K562 (cell line): ENCODE results near the gene AKT2. TPM values are rescaled to one million over a fixed set of nuclear protein-coding genes. Genes with fewer than 3 reads are reported as not detected.
A peak's percentile ranks its signal among the peaks of the same experiment; 100 is the strongest.

Source experiments
- ATAC-seq: fragments of 200-7000 bp; cut with Tn5 transposase; 3 replicates; pipeline ENCODE4 v1.9.1; 2020; ENCODE audit warnings: moderate library complexity
- BruUV-seq: library from RNA; stranded (reverse); fragments of 400-500 nt; replicated peaks from 2 replicates; lab custom pipeline; 2021; lab: Mats Ljungman, UMichigan
- CTCF ChIA-PET: fragments of 300-600 bp; formaldehyde crosslinking; extraction: SDS; loops from one replicate; lab custom pipeline; 2021; ENCODE audit warnings: low intra/inter-chr PET ratio; lab: Yijun Ruan, JAX
- POLR2A ChIA-PET: fragments of 300-600, 350-650 bp; sonication (Branson Sonifier 250); formaldehyde crosslinking; extraction: SDS; loops from one replicate; lab custom pipeline; 2021; ENCODE audit warnings: antibody characterized with exemption, inconsistent platforms; lab: Yijun Ruan, JAX
- DNase-seq, 4 experiments: peaks; one replicate each; pipeline versions ENCODE4 v3.0.0 to v3.0.0-alpha.2; 2011 to 2018; ENCODE audit warnings: low spot score in 3 of 4, mixed read lengths in 3 of 4; ENCODE audit errors: extremely low read depth in 1 of 4
- FAIRE-seq: peaks from 2 replicates; lab custom pipeline; 2011; peaks lifted over from hg19 to GRCh38; lab: Jason Lieb, UNC
- H2AFZ ChIP-seq: 2 replicates; pipeline ENCODE4 v1.6.0; 2011; ENCODE audit warnings: low read depth, low read length, control low read depth, inconsistent platforms
- H3K27ac ChIP-seq: fragments of 200-600 bp; 3 replicates; pipeline ENCODE4 v1.8.0; 2011; ENCODE audit warnings: low read depth, mild to moderate bottlenecking, control low read depth, inconsistent platforms, low read length, moderate library complexity, mixed read lengths; ENCODE audit errors: extremely low read depth
- H3K27me3 ChIP-seq, 2 experiments: fragments of 300-600 bp in 1 of 2; 2 replicates in 1 of 2; 3 replicates in 1 of 2; pipeline versions ENCODE4 v1.6.0 to v1.8.0; 2011; ENCODE audit warnings: inconsistent platforms in 2 of 2, low read length in 2 of 2, mild to moderate bottlenecking in 1 of 2, mixed read lengths in 1 of 2, moderate library complexity in 1 of 2; ENCODE audit not compliant: control insufficient read depth in 2 of 2, insufficient read depth in 2 of 2
- H3K36me3 ChIP-seq: fragments of 300-600 bp; 3 replicates; pipeline ENCODE4 v1.8.0; 2011; ENCODE audit warnings: mild to moderate bottlenecking, low read length, inconsistent platforms; ENCODE audit not compliant: control insufficient read depth, insufficient read depth
- H3K4me1 ChIP-seq, 2 experiments: fragments of 200-600 bp in 1 of 2; replicated peaks in 1 of 2; 2 replicates in 1 of 2; 3 replicates in 1 of 2; pipeline versions ENCODE4 v1.5.1 to v1.8.0; 2011; ENCODE audit warnings: inconsistent platforms in 2 of 2, low read length in 2 of 2, mild to moderate bottlenecking in 1 of 2, mixed read lengths in 1 of 2, moderate library complexity in 1 of 2; ENCODE audit not compliant: control insufficient read depth in 2 of 2, insufficient read depth in 2 of 2
- H3K4me2 ChIP-seq: 2 replicates; pipeline ENCODE4 v1.6.1; 2011; ENCODE audit warnings: low read length, control low read depth, inconsistent platforms, mixed read lengths; ENCODE audit not compliant: insufficient read depth
- H3K4me3 ChIP-seq: fragments of 200-600 bp; sonication (generic), shearing (Covaris generic); 2 replicates; pipeline ENCODE4 v1.5.1; 2016; ENCODE audit warnings: control low read depth, inconsistent platforms
- H3K79me2 ChIP-seq: fragments of 200-600 bp; 3 replicates; pipeline ENCODE4 v1.8.0; 2011; ENCODE audit warnings: low read length, inconsistent platforms; ENCODE audit not compliant: control insufficient read depth, insufficient read depth
- H3K9ac ChIP-seq, 2 experiments: 2 replicates each; pipeline versions ENCODE4 v1.6.0 to v1.6.1; 2011; ENCODE audit warnings: low read depth in 2 of 2, low read length in 2 of 2, control low read depth in 1 of 2, inconsistent platforms in 1 of 2, mild to moderate bottlenecking in 1 of 2, mixed read lengths in 1 of 2; ENCODE audit not compliant: insufficient read depth in 1 of 2
- H3K9me1 ChIP-seq: one replicate; pipeline ENCODE4 v1.6.0; 2011; ENCODE audit warnings: inconsistent platforms, mild to moderate bottlenecking, low read length, moderate library complexity; ENCODE audit not compliant: control insufficient read depth, insufficient read depth
- H3K9me3 ChIP-seq: replicated peaks from 2 replicates; pipeline ENCODE4 v1.5.1; 2011; ENCODE audit warnings: low read depth, low read length, inconsistent platforms; ENCODE audit not compliant: control insufficient read depth, insufficient read depth
- H4K20me1 ChIP-seq: replicated peaks from 2 replicates; pipeline ENCODE4 v1.6.1; 2011; ENCODE audit warnings: low read length, inconsistent platforms, mixed read lengths; ENCODE audit not compliant: control insufficient read depth, insufficient read depth
- BRD4 ChIP-seq: fragments of 200-600 bp; sonication (generic); IDR thresholded peaks from 2 replicates; pipeline ENCODE4 v1.6.1; 2017; ENCODE audit warnings: inconsistent platforms
- FOXK1 ChIP-seq: sonication (generic); formaldehyde crosslinking; IDR thresholded peaks from 2 replicates; pipeline ENCODE4 v1.8.0; 2022; ENCODE audit warnings: missing genetic modification reagents, mild to moderate bottlenecking, borderline replicate concordance
- NFYB ChIP-seq: IDR thresholded peaks from 2 replicates; pipeline ENCODE4 v1.6.1; 2011; ENCODE audit warnings: mild to moderate bottlenecking, moderate library complexity; ENCODE audit not compliant: insufficient read length; ENCODE audit errors: extremely low read depth
- PHF21A ChIP-seq: fragments of 450-650 bp; IDR thresholded peaks from 2 replicates; pipeline ENCODE4 v1.6.1; 2017; ENCODE audit warnings: low read depth, borderline replicate concordance
- POLR2H ChIP-seq: IDR thresholded peaks from 2 replicates; pipeline ENCODE4 v1.6.1; 2016; ENCODE audit warnings: missing genetic modification characterization, low read depth, mild to moderate bottlenecking, control low read depth, missing compliant biosample characterization, moderate library complexity
- PRPF4 ChIP-seq: fragments of 200-400 bp; formaldehyde crosslinking; IDR thresholded peaks from one replicate; pipeline ENCODE4 v1.6.1; 2017; ENCODE audit warnings: low read length, low read depth, mild to moderate bottlenecking; ENCODE audit not compliant: insufficient read depth, poor library complexity, severe bottlenecking
- ZNF707 ChIP-seq: fragments of 250-450 bp; sonication (Bioruptor Pico); conservative IDR thresholded peaks from 2 replicates; pipeline ENCODE4 v1.8.0; 2022; ENCODE audit warnings: inconsistent platforms, mild to moderate bottlenecking, moderate library complexity
- WGBS: fragments of 100-300 bp; shearing (Covaris generic); methylation state at CpG from one replicate; pipeline ENCODE4 v1.1.6; 2016; ENCODE audit warnings: low coverage, mixed read lengths; ENCODE audit not compliant: insufficient coverage; ENCODE audit errors: missing lambda C conversion rate; 5-methylcytosine and 5-hydroxymethylcytosine counted together
- in situ Hi-C: fragments of 300-500 bp; cut with MboI; formaldehyde crosslinking; loops from 4 replicates; pipeline ENCODE4 v1.15.0; 2018; ENCODE audit warnings: inconsistent platforms, mixed read lengths
- intact Hi-C: fragments of 100-400 bp; cut with micrococcal nuclease; formaldehyde crosslinking; loops from 2 replicates; pipeline ENCODE4 v1.14.2; 2022
- polyA plus RNA-seq, 8 experiments: library from polyadenylated mRNA; depleted of rRNA in 4 of 8; stranded (reverse) in 5 of 8; unstranded in 3 of 8; fragments of >200 nt; fragmentation: Nextera tagmentation in 2 of 8; fragmentation: Illumina TruSeq in 1 of 8; extraction: Ambion mirVana in 2 of 8; extraction: Trizol in 1 of 8; gene quantifications; 2 replicates each; pipeline versions ENCODE4 v1.2.1 to v1.2.3, GENCODE V29; 2011 to 2014; ENCODE audit warnings: inconsistent platforms in 1 of 8, missing spikeins in 1 of 8
- total RNA-seq, 7 experiments: library from RNA; depleted of rRNA in 6 of 7; stranded (reverse); fragments of >200 nt in 6 of 7; fragmentation: Illumina TruSeq in 2 of 7; extraction: Trizol in 2 of 7; gene quantifications; 2 replicates each; pipeline versions ENCODE4 v1.2.1 to v1.2.3, GENCODE V29; 2011 to 2021; ENCODE audit warnings: low replicate concordance in 1 of 7
- TF ChIP-seq, protein P1 (sequence below): IDR thresholded peaks from 3 replicates; pipeline ENCODE4 v1.6.1; 2011; ENCODE audit warnings: borderline replicate concordance, mild to moderate bottlenecking, moderate library complexity; ENCODE audit not compliant: insufficient read length; ENCODE audit errors: extremely low read depth
- TF ChIP-seq, protein P2 (sequence below): fragments of 450-650 bp; conservative IDR thresholded peaks from 2 replicates; pipeline ENCODE4 v1.6.1; 2016; ENCODE audit warnings: missing genetic modification characterization, low read depth, mild to moderate bottlenecking, control low read depth, missing compliant biosample characterization
- TF ChIP-seq, protein P3 (sequence below): fragments of 450-650 bp; formaldehyde crosslinking; IDR thresholded peaks from 2 replicates; pipeline ENCODE4 v1.4.0; 2020; ENCODE audit warnings: mild to moderate bottlenecking, moderate library complexity

The AKT2 gene
- total and polyA plus RNA-seq, 9 of the 15 experiments (the other 6 are each of a cell fraction or from before 2014, with no cell fraction given) = 1.1 to 132 (median 67.7) TPM

DNA sequence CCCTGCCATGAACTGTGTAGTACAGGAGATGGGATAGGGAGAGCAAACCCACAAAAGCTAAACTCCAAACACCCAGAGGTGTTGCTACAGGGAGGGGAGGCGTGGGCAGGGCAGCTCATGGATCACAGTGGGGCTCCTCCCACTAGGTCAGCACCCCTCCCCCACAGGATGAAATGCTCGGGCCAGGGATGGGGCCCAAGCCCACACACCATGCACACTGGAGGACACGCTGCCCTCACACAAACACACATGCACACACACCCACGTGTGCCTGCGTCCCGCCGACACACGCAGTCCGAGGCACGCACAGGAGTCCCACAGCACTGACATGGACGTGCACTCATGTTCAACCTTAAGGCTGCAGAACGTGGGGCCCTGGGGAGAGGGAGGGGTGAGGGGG is 52.7 kb downstream of the AKT2 start (continued):
- TF ChIP-seq, protein P1, sequence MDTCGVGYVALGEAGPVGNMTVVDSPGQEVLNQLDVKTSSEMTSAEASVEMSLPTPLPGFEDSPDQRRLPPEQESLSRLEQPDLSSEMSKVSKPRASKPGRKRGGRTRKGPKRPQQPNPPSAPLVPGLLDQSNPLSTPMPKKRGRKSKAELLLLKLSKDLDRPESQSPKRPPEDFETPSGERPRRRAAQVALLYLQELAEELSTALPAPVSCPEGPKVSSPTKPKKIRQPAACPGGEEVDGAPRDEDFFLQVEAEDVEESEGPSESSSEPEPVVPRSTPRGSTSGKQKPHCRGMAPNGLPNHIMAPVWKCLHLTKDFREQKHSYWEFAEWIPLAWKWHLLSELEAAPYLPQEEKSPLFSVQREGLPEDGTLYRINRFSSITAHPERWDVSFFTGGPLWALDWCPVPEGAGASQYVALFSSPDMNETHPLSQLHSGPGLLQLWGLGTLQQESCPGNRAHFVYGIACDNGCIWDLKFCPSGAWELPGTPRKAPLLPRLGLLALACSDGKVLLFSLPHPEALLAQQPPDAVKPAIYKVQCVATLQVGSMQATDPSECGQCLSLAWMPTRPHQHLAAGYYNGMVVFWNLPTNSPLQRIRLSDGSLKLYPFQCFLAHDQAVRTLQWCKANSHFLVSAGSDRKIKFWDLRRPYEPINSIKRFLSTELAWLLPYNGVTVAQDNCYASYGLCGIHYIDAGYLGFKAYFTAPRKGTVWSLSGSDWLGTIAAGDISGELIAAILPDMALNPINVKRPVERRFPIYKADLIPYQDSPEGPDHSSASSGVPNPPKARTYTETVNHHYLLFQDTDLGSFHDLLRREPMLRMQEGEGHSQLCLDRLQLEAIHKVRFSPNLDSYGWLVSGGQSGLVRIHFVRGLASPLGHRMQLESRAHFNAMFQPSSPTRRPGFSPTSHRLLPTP = no peak

DNA sequence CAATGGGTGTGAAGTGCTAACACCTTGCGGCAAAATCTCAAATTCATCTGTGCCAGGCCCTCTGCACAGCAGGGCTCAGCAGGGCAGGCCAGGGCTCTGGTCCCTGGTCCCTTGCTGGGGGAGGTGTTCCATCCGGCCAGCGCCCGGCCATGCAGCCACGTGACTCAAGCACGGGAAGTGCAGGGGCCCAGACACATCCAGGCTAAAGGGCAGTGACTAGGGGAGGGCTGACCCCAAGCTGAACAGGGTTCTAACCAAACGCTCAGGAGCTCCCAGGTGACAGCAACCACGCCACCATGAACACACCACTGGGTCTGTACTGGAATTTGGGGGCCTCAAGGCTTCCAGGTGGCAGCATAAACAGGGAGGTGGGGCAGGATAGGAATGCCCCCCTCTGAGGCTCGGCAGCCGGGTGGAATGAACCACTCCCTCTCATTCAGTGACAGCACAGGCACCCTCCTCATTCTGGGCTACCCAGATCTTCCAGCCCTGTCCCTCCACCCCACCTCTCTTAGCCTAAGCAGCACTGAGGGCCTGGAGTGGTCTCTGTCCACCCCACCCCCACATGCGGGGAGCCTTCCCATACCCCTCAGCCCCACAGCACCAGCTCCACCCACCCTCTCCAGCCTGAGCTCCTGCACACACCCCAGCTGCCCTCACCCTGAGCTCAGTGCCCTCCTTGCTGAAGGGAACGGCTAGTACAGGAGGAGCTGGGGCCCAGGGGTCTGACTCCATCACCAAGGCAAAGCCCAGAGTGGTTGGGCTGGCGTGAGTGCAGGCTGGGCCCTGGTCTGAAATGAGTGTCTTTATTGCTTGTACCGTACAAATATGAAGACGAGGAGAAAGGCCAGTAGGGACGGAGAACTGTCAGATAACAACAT is 53.4 kb downstream of the AKT2 start:
- BruUV-seq = no TSS peak
- DNase-seq = peak; percentile 75 to 88 (median 78)
- Histone ChIP-seq H3K4me3 (no peak overlapping the region; the same call in 1 of the 2 replicates), H3K4me2 (peak overlapping the region; percentile 57), H3K9me3 (no peaks in the 10 kb centered on the region), H3K36me3 (peaks cover 41% of the 10 kb centered on the region; the same call in 2 of the 3 replicates), H3K9ac (peak overlapping the region; percentile 13 to 86), H3K9me1 (no peaks in the 10 kb centered on the region), H3K79me2 (no peaks in the 10 kb centered on the region), H2AFZ (peak overlapping the region; percentile 37), H4K20me1 (no peaks in the 10 kb centered on the region), H3K27me3 (no peaks in the 10 kb centered on the region), H3K27ac (peak overlapping the region; percentile 70), H3K4me1 (peaks cover 25 to 53% of the 10 kb centered on the region in 2 experiments)
- ATAC-seq = peak; percentile 90
- WGBS = 16% methylated on average over 13 of the region's 16 CpGs
- intact Hi-C loops (loop anchor here (5.0 kb wide), 1 partner anchor 41 kb away; no protein-coding TSS in a partner anchor), in situ Hi-C loops (no loop called here)
- ChIA-PET CTCF (no interaction called here), POLR2A (interaction anchor here (0.6 to 2.0 kb wide), 4 partner anchors 12 to 57 kb away, joined by 3 to 7 read pairs (median 6); partner anchors contain the start of gene TTC9B)
- FAIRE-seq = peak; percentile 91
- no peak for TF ChIP-seq NFYB
- TF ChIP-seq, protein P2, sequence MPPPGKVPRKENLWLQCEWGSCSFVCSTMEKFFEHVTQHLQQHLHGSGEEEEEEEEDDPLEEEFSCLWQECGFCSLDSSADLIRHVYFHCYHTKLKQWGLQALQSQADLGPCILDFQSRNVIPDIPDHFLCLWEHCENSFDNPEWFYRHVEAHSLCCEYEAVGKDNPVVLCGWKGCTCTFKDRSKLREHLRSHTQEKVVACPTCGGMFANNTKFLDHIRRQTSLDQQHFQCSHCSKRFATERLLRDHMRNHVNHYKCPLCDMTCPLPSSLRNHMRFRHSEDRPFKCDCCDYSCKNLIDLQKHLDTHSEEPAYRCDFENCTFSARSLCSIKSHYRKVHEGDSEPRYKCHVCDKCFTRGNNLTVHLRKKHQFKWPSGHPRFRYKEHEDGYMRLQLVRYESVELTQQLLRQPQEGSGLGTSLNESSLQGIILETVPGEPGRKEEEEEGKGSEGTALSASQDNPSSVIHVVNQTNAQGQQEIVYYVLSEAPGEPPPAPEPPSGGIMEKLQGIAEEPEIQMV (tag) = no peak
- no peak; the same call in 1 of the 2 replicates for TF ChIP-seq POLR2H (tag)
- no peak for TF ChIP-seq BRD4
- TF ChIP-seq ZNF707 = no peak
- TF ChIP-seq PRPF4 = no peak
- no peak for TF ChIP-seq FOXK1 (CRISPR knock-in tag)
- TF ChIP-seq, protein P3, sequence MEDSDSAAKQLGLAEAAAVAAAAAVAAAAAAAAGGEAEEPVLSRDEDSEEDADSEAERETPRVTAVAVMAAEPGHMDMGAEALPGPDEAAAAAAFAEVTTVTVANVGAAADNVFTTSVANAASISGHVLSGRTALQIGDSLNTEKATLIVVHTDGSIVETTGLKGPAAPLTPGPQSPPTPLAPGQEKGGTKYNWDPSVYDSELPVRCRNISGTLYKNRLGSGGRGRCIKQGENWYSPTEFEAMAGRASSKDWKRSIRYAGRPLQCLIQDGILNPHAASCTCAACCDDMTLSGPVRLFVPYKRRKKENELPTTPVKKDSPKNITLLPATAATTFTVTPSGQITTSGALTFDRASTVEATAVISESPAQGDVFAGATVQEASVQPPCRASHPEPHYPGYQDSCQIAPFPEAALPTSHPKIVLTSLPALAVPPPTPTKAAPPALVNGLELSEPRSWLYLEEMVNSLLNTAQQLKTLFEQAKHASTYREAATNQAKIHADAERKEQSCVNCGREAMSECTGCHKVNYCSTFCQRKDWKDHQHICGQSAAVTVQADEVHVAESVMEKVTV = no peak
- no peak for TF ChIP-seq PHF21A
